K562 (cell line): ENCODE data around the gene ST6GAL1. TPM values are rescaled to one million over a fixed set of nuclear protein-coding genes. Genes with fewer than 3 reads are reported as not detected.

Experiments
- BRCA1 ChIP-seq, 2 experiments: fragments of 450-650 bp in 1 of 2; sonication (generic) in 1 of 2; formaldehyde crosslinking in 1 of 2; IDR thresholded peaks; 2 replicates each; pipeline versions ENCODE4 v1.5.0 to v1.6.1; 2017 to 2020; ENCODE audit warnings: mild to moderate bottlenecking in 1 of 2, missing genetic modification reagents in 1 of 2
- BRD9 ChIP-seq: fragments of 450-650 bp; IDR thresholded peaks from 2 replicates; pipeline ENCODE4 v1.6.1; 2018; ENCODE audit warnings: low read depth; ENCODE audit not compliant: partially characterized antibody
- CBFA2T2 ChIP-seq: fragments of 450-650 bp; conservative IDR thresholded peaks from 2 replicates; pipeline ENCODE4 v1.6.1; 2017; ENCODE audit warnings: mild to moderate bottlenecking
- CBX8 ChIP-seq: fragments of 200-600 bp; sonication (generic); IDR thresholded peaks from 2 replicates; pipeline ENCODE4 v1.6.1; 2012; ENCODE audit warnings: borderline replicate concordance, mixed run types, low read depth, mild to moderate bottlenecking, moderate library complexity, mixed read lengths, low read length, control low read depth, inconsistent platforms; ENCODE audit not compliant: poor library complexity, severe bottlenecking; ENCODE audit errors: extremely low read depth
- CHD1 ChIP-seq: fragments of 200-600 bp; sonication (generic); IDR thresholded peaks from one replicate; pipeline ENCODE4 v1.6.1; 2012; ENCODE audit warnings: mild to moderate bottlenecking, moderate library complexity, low read length, inconsistent platforms
- HINFP ChIP-seq: fragments of 450-650 bp; conservative IDR thresholded peaks from 2 replicates; pipeline ENCODE4 v1.6.1; 2016; ENCODE audit warnings: missing genetic modification characterization, low read depth, mild to moderate bottlenecking, control low read depth, missing compliant biosample characterization
- MTA2 ChIP-seq: fragments of 450-650 bp; IDR thresholded peaks from 2 replicates; pipeline ENCODE4 v1.6.1; 2016; ENCODE audit warnings: low read depth
- REST ChIP-seq, 2 experiments: fragments of 450-650 bp; formaldehyde crosslinking in 1 of 2; IDR thresholded peaks; 2 replicates each; pipeline versions ENCODE4 v1.4.0 to v1.6.1; 2014 to 2020; ENCODE audit warnings: mild to moderate bottlenecking in 2 of 2, borderline replicate concordance in 1 of 2, low read depth in 1 of 2
- SMARCB1 ChIP-seq: IDR thresholded peaks from 2 replicates; pipeline ENCODE4 v1.6.1; 2011; ENCODE audit warnings: improper control_type of control experiment, low read depth; ENCODE audit not compliant: insufficient read length
- SMARCE1 ChIP-seq: fragments of 450-650 bp; IDR thresholded peaks from 2 replicates; pipeline ENCODE4 v1.7.1; 2016; ENCODE audit warnings: mild to moderate bottlenecking
- USF2 ChIP-seq: sonication (generic); formaldehyde crosslinking; IDR thresholded peaks from 2 replicates; pipeline ENCODE4 v1.5.0; 2020; ENCODE audit warnings: missing genetic modification reagents
- VEZF1 ChIP-seq: fragments of 200-800 bp; sonication (Bioruptor generic); IDR thresholded peaks from 2 replicates; pipeline ENCODE4 v1.6.1; 2017; ENCODE audit warnings: missing genetic modification characterization, missing compliant biosample characterization
- polyA plus RNA-seq, 8 experiments: library from polyadenylated mRNA; depleted of rRNA in 4 of 8; stranded (reverse) in 5 of 8; unstranded in 3 of 8; fragments of >200 nt; fragmentation: Nextera tagmentation in 2 of 8; fragmentation: Illumina TruSeq in 1 of 8; extraction: Ambion mirVana in 2 of 8; extraction: Trizol in 1 of 8; gene quantifications; 2 replicates each; pipeline versions ENCODE4 v1.2.1 to v1.2.3, GENCODE V29; 2011 to 2014; ENCODE audit warnings: inconsistent platforms in 1 of 8, missing spikeins in 1 of 8
- total RNA-seq, 7 experiments: library from RNA; depleted of rRNA in 6 of 7; stranded (reverse); fragments of >200 nt in 6 of 7; fragmentation: Illumina TruSeq in 2 of 7; extraction: Trizol in 2 of 7; gene quantifications; 2 replicates each; pipeline versions ENCODE4 v1.2.1 to v1.2.3, GENCODE V29; 2011 to 2021; ENCODE audit warnings: low replicate concordance in 1 of 7

The ST6GAL1 gene
- total and polyA plus RNA-seq, 9 of the 15 experiments (the other 6 are each of a cell fraction or from before 2014, with no cell fraction given): 31.9 to 145 (median 71.0) TPM

GRCh38 chr3:186932281-186933181, 2.2 kb downstream of the ST6GAL1 start (continued):
- TF ChIP-seq REST (IDR thresholded peaks at IDR 0.05; ENCODE audit: borderline replicate concordance) (peak; percentile 55), REST (CRISPR knock-in tag; IDR thresholded peaks at IDR 0.05; ENCODE audit: low read depth) (no peak), HINFP (tag) (0 out of 2 replicates have a peak, but pooled peaks have one; percentile 39), MTA2 (peak; percentile 21; the same call in 1 of the 2 replicates), BRCA1 (IDR thresholded peaks at IDR 0.05) (no peak), BRCA1 (CRISPR knock-in tag; IDR thresholded peaks at IDR 0.05) (no peak), CHD1 (peak; percentile 26), SMARCE1 (peak; percentile 14; the same call in 1 of the 2 replicates), USF2 (no peak), CBFA2T2 (peak; percentile 46; the same call in 1 of the 2 replicates), BRD9 (no peak), CBX8 (no peak), SMARCB1 (no peak), VEZF1 (CRISPR knock-in tag) (0 out of 2 replicates have a peak, but pooled peaks have one; percentile 34)
